Keratinocyte (primary cell): ENCODE measurements around the gene TNNT3. TPM values are rescaled to one million over a fixed set of nuclear protein-coding genes. Genes with fewer than 3 reads are reported as not detected.

ENCODE experiments used
- DNase-seq: peaks from one replicate; pipeline ENCODE4 v3.0.0-alpha.2; 2011; ENCODE audit warnings: low read depth, missing footprints, low spot score
- FAIRE-seq: peaks from 2 replicates; lab custom pipeline; 2011; peaks lifted over from hg19 to GRCh38; lab: Jason Lieb, UNC
- H2AFZ ChIP-seq: 2 replicates; pipeline ENCODE4 v1.6.0; 2012; ENCODE audit warnings: low read length, control low read depth, inconsistent platforms; ENCODE audit not compliant: control insufficient read depth
- H3K27ac ChIP-seq: 2 replicates; pipeline ENCODE4 v1.5.1; 2011; ENCODE audit warnings: low read length; ENCODE audit not compliant: control insufficient read depth, insufficient read depth
- H3K27me3 ChIP-seq: 3 replicates; pipeline ENCODE4 v1.6.0; 2011; ENCODE audit warnings: low read length; ENCODE audit not compliant: control insufficient read depth, insufficient read depth; ENCODE audit errors: extremely low read depth
- H3K36me3 ChIP-seq, 2 experiments: 2 replicates in 1 of 2; 3 replicates in 1 of 2; pipeline ENCODE4 v1.5.1; 2011; ENCODE audit warnings: low read length in 2 of 2, mild to moderate bottlenecking in 1 of 2; ENCODE audit not compliant: control insufficient read depth in 2 of 2, insufficient read depth in 2 of 2; ENCODE audit errors: extremely low read depth in 1 of 2
- H3K4me1 ChIP-seq: 3 replicates; pipeline ENCODE4 v1.5.1; 2011; ENCODE audit warnings: low read length; ENCODE audit not compliant: control insufficient read depth, insufficient read depth; ENCODE audit errors: extremely low read depth
- H3K4me2 ChIP-seq: 3 replicates; pipeline ENCODE4 v1.6.0; 2011; ENCODE audit warnings: low read depth, low read length; ENCODE audit not compliant: control insufficient read depth, insufficient read depth; ENCODE audit errors: extremely low read depth
- H3K4me3 ChIP-seq, 3 experiments: fragments of 200-600 bp in 1 of 3; sonication (generic) in 1 of 3; 2 replicates in 2 of 3; 3 replicates in 1 of 3; pipeline ENCODE4 v1.5.1; 2011 to 2016; ENCODE audit warnings: low read length in 3 of 3, mild to moderate bottlenecking in 3 of 3, control low read depth in 2 of 3, inconsistent platforms in 1 of 3, low read depth in 1 of 3, mixed read lengths in 1 of 3, mixed run types in 1 of 3, moderate library complexity in 1 of 3; ENCODE audit not compliant: control insufficient read depth in 2 of 3, insufficient read depth in 2 of 3; ENCODE audit errors: extremely low read depth in 1 of 3
- H3K79me2 ChIP-seq: 2 replicates; pipeline ENCODE4 v1.6.0; 2012; ENCODE audit warnings: low read length; ENCODE audit not compliant: control insufficient read depth, insufficient read depth
- H3K9ac ChIP-seq: 3 replicates; pipeline ENCODE4 v1.6.0; 2011; ENCODE audit warnings: low read length; ENCODE audit not compliant: control insufficient read depth, insufficient read depth; ENCODE audit errors: extremely low read depth
- H3K9me1 ChIP-seq: 3 replicates; pipeline ENCODE4 v1.6.0; 2011; ENCODE audit warnings: low read length; ENCODE audit not compliant: control insufficient read depth, insufficient read depth; ENCODE audit errors: extremely low read depth
- H3K9me3 ChIP-seq: 2 replicates; pipeline ENCODE4 v1.5.1; 2012; ENCODE audit warnings: low read depth, low read length; ENCODE audit not compliant: control insufficient read depth
- H4K20me1 ChIP-seq: 3 replicates; pipeline ENCODE4 v1.6.0; 2011; ENCODE audit warnings: low read length; ENCODE audit not compliant: control insufficient read depth, insufficient read depth; ENCODE audit errors: extremely low read depth
- EZH2 ChIP-seq: IDR thresholded peaks from one replicate; pipeline ENCODE4 v1.6.1; 2012; ENCODE audit warnings: inconsistent platforms, mild to moderate bottlenecking, low read length, moderate library complexity
- dilution Hi-C: fragments of 300-500 bp; cut with MboI; formaldehyde crosslinking; loops from one replicate; pipeline ENCODE4 v1.7.0; 2020; ENCODE audit warnings: low sequenced_read_pairs; ENCODE audit not compliant: extremely low pct_ligation_motif_present
- polyA plus RNA-seq, 5 experiments: library from polyadenylated mRNA; depleted of rRNA in 3 of 5; stranded (reverse) in 3 of 5; stranded (forward) in 1 of 5; unstranded in 1 of 5; fragments of >200 nt; gene quantifications; 1 replicate in 1 of 5; 2 replicates in 3 of 5; 3 replicates in 1 of 5; pipeline versions ENCODE4 v1.2.1 to v1.2.3, GENCODE V29; 2011 to 2012; ENCODE audit warnings: missing spikeins in 2 of 5, low read depth in 1 of 5, low replicate concordance in 1 of 5
- TF ChIP-seq, protein P1 (sequence below), 3 experiments: IDR thresholded peaks in 1 of 3; conservative IDR thresholded peaks in 1 of 3; optimal IDR thresholded peaks in 1 of 3; 2 replicates in 2 of 3; 3 replicates in 1 of 3; pipeline versions ENCODE3 to v1.5.1; 2011; ENCODE audit warnings: low read length in 3 of 3, mild to moderate bottlenecking in 3 of 3, moderate library complexity in 2 of 3, control low read depth in 1 of 3, inconsistent platforms in 1 of 3; ENCODE audit not compliant: insufficient read depth in 2 of 3; ENCODE audit errors: extremely low read depth in 1 of 3

TNNT3 gene
- polyA plus RNA-seq, 1 donor (not counting 4 experiments of a cell fraction or from before 2014, with no cell fraction given), result 0.09 TPM

DNA sequence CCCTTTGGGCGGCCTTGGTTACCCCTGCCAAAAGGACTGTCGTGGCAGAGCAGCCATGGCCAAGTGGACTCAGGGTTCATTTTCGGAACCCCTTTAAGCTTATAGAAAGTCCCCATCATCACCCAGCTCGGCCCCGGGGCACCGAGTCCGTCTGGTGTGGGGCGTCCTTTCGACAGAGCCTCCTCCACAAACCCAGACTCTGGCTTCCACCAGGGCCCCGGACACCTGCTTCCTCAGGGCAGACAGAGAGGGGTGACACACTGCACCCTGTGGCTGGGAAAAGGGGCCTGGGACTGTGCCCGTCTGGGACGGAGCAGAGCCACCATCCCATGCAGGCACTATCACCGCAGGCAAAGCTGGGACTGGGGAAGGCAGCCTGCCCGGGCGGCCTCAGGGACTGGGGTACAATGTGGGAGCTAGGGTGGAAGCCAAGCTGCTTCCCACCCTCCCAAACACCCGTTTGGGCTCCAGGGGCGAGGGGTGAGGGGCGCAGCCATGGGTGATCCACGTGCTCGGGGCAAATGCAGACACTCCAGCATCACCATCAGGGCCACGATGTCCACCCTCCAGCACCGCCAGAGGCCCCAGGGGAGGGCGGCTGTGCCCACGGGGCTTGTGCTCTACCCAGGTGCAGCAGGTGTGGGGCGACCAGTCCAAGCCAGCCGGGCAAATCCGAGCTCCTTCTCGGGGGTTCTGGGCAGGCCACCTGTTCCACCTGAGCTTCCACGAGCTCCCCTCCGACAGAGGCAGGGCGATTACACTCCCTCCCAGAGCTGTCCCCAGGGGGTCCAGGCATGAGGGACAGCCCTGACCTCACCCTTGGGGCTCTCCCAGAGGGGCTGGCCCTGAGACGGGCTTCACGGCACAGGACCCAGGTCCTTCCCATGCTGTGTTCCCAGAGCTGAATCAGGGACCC lies 15.9 kb downstream of the TNNT3 start:
- H3K27ac ChIP-seq, result no peak overlapping the region
- FAIRE-seq (no peak), DNase-seq (no peak)
- H2AFZ ChIP-seq, result no peak overlapping the region
- no peaks in the 10 kb centered on the region for H3K4me1 ChIP-seq
- no peaks in the 10 kb centered on the region for H3K36me3 ChIP-seq
- no peaks in the 10 kb centered on the region for H3K79me2 ChIP-seq
- no peak overlapping the region for H3K9ac ChIP-seq
- no peak overlapping the region for H3K4me3 ChIP-seq
- H4K20me1 ChIP-seq, result no peaks in the 10 kb centered on the region
- dilution Hi-C loops, result no loop called here
- H3K27me3 ChIP-seq, result no peaks in the 10 kb centered on the region
- no peaks in the 10 kb centered on the region for H3K9me3 ChIP-seq
- no peaks in the 10 kb centered on the region for H3K9me1 ChIP-seq
- TF ChIP-seq, protein P1, sequence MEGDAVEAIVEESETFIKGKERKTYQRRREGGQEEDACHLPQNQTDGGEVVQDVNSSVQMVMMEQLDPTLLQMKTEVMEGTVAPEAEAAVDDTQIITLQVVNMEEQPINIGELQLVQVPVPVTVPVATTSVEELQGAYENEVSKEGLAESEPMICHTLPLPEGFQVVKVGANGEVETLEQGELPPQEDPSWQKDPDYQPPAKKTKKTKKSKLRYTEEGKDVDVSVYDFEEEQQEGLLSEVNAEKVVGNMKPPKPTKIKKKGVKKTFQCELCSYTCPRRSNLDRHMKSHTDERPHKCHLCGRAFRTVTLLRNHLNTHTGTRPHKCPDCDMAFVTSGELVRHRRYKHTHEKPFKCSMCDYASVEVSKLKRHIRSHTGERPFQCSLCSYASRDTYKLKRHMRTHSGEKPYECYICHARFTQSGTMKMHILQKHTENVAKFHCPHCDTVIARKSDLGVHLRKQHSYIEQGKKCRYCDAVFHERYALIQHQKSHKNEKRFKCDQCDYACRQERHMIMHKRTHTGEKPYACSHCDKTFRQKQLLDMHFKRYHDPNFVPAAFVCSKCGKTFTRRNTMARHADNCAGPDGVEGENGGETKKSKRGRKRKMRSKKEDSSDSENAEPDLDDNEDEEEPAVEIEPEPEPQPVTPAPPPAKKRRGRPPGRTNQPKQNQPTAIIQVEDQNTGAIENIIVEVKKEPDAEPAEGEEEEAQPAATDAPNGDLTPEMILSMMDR (optimal IDR thresholded peaks at IDR 0.05 in 1 of 3, IDR thresholded peaks at IDR 0.05 in 1 of 3, conservative IDR thresholded peaks at IDR 0.05 in 1 of 3; ENCODE audit: extremely low read depth in 1 of 3, insufficient read depth in 2 of 3, low read length in 3 of 3), result no peak
- TF ChIP-seq EZH2, result no peak
- H3K4me2 ChIP-seq, result no peak overlapping the region

DNA sequence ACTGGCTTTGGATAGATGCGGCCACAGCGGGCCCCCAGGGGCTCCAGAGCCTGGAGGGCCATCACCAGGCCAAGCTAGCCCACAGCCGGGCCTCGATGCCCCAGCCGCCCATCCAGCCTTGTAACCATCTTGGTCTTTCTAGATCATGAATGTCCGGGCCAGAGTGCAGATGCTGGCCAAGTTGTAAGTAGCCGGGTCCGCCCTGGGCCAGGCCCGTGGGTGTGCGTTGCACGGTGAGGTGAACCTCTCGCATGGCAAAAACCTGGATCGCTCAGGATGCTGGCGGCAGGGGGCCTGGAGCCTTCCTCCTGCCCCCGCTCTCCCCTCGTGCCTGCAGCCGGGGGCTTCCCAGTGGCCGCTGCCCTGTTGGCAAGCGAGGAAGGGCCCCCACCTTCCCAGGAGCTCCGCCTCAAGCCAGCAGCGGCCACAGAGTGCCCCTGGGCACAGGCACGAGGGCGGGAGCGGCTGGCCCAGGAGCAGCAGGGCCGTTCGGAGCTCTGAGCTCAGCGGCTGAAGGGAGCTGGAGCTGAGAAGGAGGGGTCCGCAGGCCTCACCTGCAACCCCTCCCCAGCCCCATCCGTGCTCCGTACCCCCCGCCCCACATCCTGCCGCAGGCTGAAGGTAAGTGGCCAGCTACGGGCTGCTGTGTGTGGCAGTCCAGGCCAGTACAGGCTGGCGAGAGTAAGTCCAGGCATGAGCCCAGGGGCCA lies 16.7 kb downstream of the TNNT3 start:
- no peaks in the 10 kb centered on the region for H3K36me3 ChIP-seq
- H3K79me2 ChIP-seq, result no peaks in the 10 kb centered on the region
- H2AFZ ChIP-seq, result no peak overlapping the region
- H3K27ac ChIP-seq, result no peak overlapping the region
- H3K27me3 ChIP-seq, result no peaks in the 10 kb centered on the region
- no peaks in the 10 kb centered on the region for H4K20me1 ChIP-seq
- H3K9ac ChIP-seq, result no peak overlapping the region
- no peaks in the 10 kb centered on the region for H3K9me3 ChIP-seq
- DNase-seq, result no peak
- no peaks in the 10 kb centered on the region for H3K4me1 ChIP-seq
- dilution Hi-C loops, result no loop called here
- H3K4me3 ChIP-seq, result no peak overlapping the region
- TF ChIP-seq, protein P1 (optimal IDR thresholded peaks at IDR 0.05 in 1 of 3, IDR thresholded peaks at IDR 0.05 in 1 of 3, conservative IDR thresholded peaks at IDR 0.05 in 1 of 3; ENCODE audit: extremely low read depth in 1 of 3, insufficient read depth in 2 of 3, low read length in 3 of 3), result no peak
- TF ChIP-seq EZH2, result no peak
- H3K9me1 ChIP-seq, result no peaks in the 10 kb centered on the region
- FAIRE-seq, result no peak
- H3K4me2 ChIP-seq, result no peak overlapping the region
